Upper lobe of right lung (tissue), 1 donor: ENCODE measurements around the gene DPT. TPM values are rescaled to one million over a fixed set of nuclear protein-coding genes. Genes with fewer than 3 reads are reported as not detected.

ENCODE experiments used
- ATAC-seq: fragments of 200-7000 bp; cut with Tn5 transposase; one replicate; pipeline ENCODE4 v1.9.1; 2020; ENCODE audit warnings: mild to moderate bottlenecking, moderate library complexity
- DNase-seq: peaks from one replicate; pipeline ENCODE4 v3.0.0-alpha.2; 2020
- H3K27ac ChIP-seq: fragments of 200-600 bp; one replicate; pipeline ENCODE4 v1.8.0; 2022
- H3K27me3 ChIP-seq: fragments of 200-600 bp; one replicate; pipeline ENCODE4 v1.8.0; 2022; ENCODE audit warnings: mild to moderate bottlenecking
- H3K36me3 ChIP-seq: fragments of 200-600 bp; one replicate; pipeline ENCODE4 v1.8.0; 2022
- H3K4me1 ChIP-seq: fragments of 200-600 bp; one replicate; pipeline ENCODE4 v1.8.0; 2022
- H3K4me3 ChIP-seq: fragments of 200-600 bp; one replicate; pipeline ENCODE4 v1.8.0; 2022; ENCODE audit warnings: mild to moderate bottlenecking
- H3K9me3 ChIP-seq: fragments of 200-600 bp; one replicate; pipeline ENCODE4 v1.8.0; 2022
- intact Hi-C: fragments of 100-400 bp; cut with DNase I; formaldehyde crosslinking; loops from one replicate; pipeline ENCODE4 v1.11.0; 2022
- total RNA-seq: library from RNA; stranded (reverse); fragmentation: NEBNext Ultra II Directional; extraction: Animal tissue kit (Norgen Biotek cat#: 25700); gene quantifications from one replicate; pipeline ENCODE4 v1.2.1, GENCODE V29; 2021
- TF ChIP-seq, protein P1 (sequence below): fragments of 200-600 bp; IDR thresholded peaks from one replicate; pipeline ENCODE4 v1.8.0; 2022; ENCODE audit warnings: antibody characterized with exemption
- donor health status: DM: no; HTN: yes; CAD: no; lungs with severe emphysema.

The DPT gene
- total RNA-seq, 1 donor from 2014 or later: 44.7 TPM

- DNase-seq: no peak
- H3K27me3 ChIP-seq: no peaks in the 10 kb centered on the region
- no peaks in the 10 kb centered on the region for H3K36me3 ChIP-seq
- no peaks in the 10 kb centered on the region for H3K4me1 ChIP-seq
- no peak overlapping the region for H3K4me3 ChIP-seq
- TF ChIP-seq, protein P1, sequence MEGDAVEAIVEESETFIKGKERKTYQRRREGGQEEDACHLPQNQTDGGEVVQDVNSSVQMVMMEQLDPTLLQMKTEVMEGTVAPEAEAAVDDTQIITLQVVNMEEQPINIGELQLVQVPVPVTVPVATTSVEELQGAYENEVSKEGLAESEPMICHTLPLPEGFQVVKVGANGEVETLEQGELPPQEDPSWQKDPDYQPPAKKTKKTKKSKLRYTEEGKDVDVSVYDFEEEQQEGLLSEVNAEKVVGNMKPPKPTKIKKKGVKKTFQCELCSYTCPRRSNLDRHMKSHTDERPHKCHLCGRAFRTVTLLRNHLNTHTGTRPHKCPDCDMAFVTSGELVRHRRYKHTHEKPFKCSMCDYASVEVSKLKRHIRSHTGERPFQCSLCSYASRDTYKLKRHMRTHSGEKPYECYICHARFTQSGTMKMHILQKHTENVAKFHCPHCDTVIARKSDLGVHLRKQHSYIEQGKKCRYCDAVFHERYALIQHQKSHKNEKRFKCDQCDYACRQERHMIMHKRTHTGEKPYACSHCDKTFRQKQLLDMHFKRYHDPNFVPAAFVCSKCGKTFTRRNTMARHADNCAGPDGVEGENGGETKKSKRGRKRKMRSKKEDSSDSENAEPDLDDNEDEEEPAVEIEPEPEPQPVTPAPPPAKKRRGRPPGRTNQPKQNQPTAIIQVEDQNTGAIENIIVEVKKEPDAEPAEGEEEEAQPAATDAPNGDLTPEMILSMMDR: no peak
- H3K9me3 ChIP-seq: no peaks in the 10 kb centered on the region
- intact Hi-C loops: no loop called here
- no peak overlapping the region for H3K27ac ChIP-seq
- no peak for ATAC-seq
Measured at GRCh38 chr1:168723000-168723399, 6.0 kb downstream of the DPT start.

- TF ChIP-seq, protein P1: no peak
- ATAC-seq (no peak), DNase-seq (no peak)
- H3K27ac ChIP-seq: no peak overlapping the region
- no peaks in the 10 kb centered on the region for H3K9me3 ChIP-seq
- intact Hi-C loops: no loop called here
- no peaks in the 10 kb centered on the region for H3K36me3 ChIP-seq
- no peak overlapping the region for H3K4me3 ChIP-seq
- H3K27me3 ChIP-seq: no peaks in the 10 kb centered on the region
- H3K4me1 ChIP-seq: no peaks in the 10 kb centered on the region
Measured at GRCh38 chr1:168720839-168721238, 8.2 kb downstream of the DPT start.

- H3K27ac ChIP-seq: no peak overlapping the region
- no peaks in the 10 kb centered on the region for H3K4me1 ChIP-seq
- H3K27me3 ChIP-seq: no peaks in the 10 kb centered on the region
- H3K36me3 ChIP-seq: no peaks in the 10 kb centered on the region
- TF ChIP-seq, protein P1: no peak
- H3K4me3 ChIP-seq: no peak overlapping the region
- H3K9me3 ChIP-seq: no peaks in the 10 kb centered on the region
- intact Hi-C loops: no loop called here
- no peak for ATAC-seq
- no peak for DNase-seq
Measured at GRCh38 chr1:168719306-168720111, 9.5 kb downstream of the DPT start.

- H3K27me3 ChIP-seq: no peaks in the 10 kb centered on the region
- no peaks in the 10 kb centered on the region for H3K4me1 ChIP-seq
- TF ChIP-seq, protein P1: no peak
- intact Hi-C loops: no loop called here
- H3K9me3 ChIP-seq: no peaks in the 10 kb centered on the region
- DNase-seq (no peak), ATAC-seq (no peak)
- no peaks in the 10 kb centered on the region for H3K36me3 ChIP-seq
- no peak overlapping the region for H3K4me3 ChIP-seq
- H3K27ac ChIP-seq: no peak overlapping the region
Measured at GRCh38 chr1:168717906-168718891, 10.8 kb downstream of the DPT start.

DNA sequence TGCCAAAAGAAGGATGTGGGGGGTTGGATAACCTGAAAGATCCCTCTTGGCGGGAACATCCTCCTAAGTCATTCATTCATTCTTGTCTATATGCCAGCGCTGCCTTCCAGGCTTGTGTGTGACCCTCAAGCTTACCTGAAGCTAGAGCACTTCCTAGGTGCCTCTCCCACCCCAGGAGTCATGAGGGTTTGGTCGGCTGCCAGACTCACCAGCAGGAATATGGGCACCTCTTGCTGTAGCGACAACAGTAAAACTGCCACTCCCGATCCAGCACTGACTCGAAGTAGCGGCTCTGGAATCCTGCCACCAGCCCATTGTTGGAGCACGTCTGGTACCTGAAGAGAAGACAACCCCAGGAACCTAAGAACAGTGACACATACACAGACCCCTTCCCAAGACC, 15.0 kb downstream of the DPT start:
- TF ChIP-seq, protein P1: no peak
- no peaks in the 10 kb centered on the region for H3K4me1 ChIP-seq
- H3K4me3 ChIP-seq: no peak overlapping the region
- ATAC-seq (no peak), DNase-seq (no peak)
- H3K9me3 ChIP-seq: no peaks in the 10 kb centered on the region
- intact Hi-C loops: no loop called here
- H3K36me3 ChIP-seq: no peaks in the 10 kb centered on the region
- no peaks in the 10 kb centered on the region for H3K27me3 ChIP-seq
- H3K27ac ChIP-seq: no peak overlapping the region
